Astrocyte (in vitro differentiated cells and primary cell): Measurements from ENCODE around the gene BUD23. TPM values are rescaled to one million over a fixed set of nuclear protein-coding genes. Genes with fewer than 3 reads are reported as not detected.

Source experiments
- DNase-seq: peaks from one replicate; pipeline ENCODE4 v3.0.0-alpha.2; 2010; ENCODE audit warnings: low read depth
- FAIRE-seq: peaks from 2 replicates; lab custom pipeline; 2011; peaks lifted over from hg19 to GRCh38; lab: Jason Lieb, UNC
- H2AFZ ChIP-seq: 2 replicates; pipeline ENCODE4 v1.6.0; 2012; ENCODE audit warnings: low read depth, low read length, inconsistent platforms
- H3K27ac ChIP-seq: 2 replicates; pipeline ENCODE4 v1.5.1; 2011; ENCODE audit warnings: low read depth, low read length, inconsistent platforms
- H3K27me3 ChIP-seq: 2 replicates; pipeline ENCODE4 v1.6.0; 2011; ENCODE audit warnings: low read length, inconsistent platforms; ENCODE audit not compliant: insufficient read depth
- H3K36me3 ChIP-seq: 2 replicates; pipeline ENCODE4 v1.5.1; 2011; ENCODE audit warnings: low read length, inconsistent platforms; ENCODE audit not compliant: insufficient read depth
- H3K4me1 ChIP-seq: 2 replicates; pipeline ENCODE4 v1.5.1; 2011; ENCODE audit warnings: low read length, inconsistent platforms; ENCODE audit not compliant: insufficient read depth
- H3K4me2 ChIP-seq: 2 replicates; pipeline ENCODE4 v1.6.0; 2012; ENCODE audit warnings: low read length, inconsistent platforms
- H3K4me3 ChIP-seq: 2 replicates; pipeline ENCODE4 v1.5.1; 2011; ENCODE audit warnings: low read depth, mild to moderate bottlenecking, low read length, inconsistent platforms; ENCODE audit not compliant: insufficient read depth
- H3K79me2 ChIP-seq: 2 replicates; pipeline ENCODE4 v1.6.0; 2012; ENCODE audit warnings: mild to moderate bottlenecking, low read length, inconsistent platforms; ENCODE audit not compliant: insufficient read depth
- H3K9ac ChIP-seq: 2 replicates; pipeline ENCODE4 v1.6.0; 2012; ENCODE audit warnings: mild to moderate bottlenecking, low read length, inconsistent platforms
- H3K9me3 ChIP-seq: 2 replicates; pipeline ENCODE4 v1.5.1; 2012; ENCODE audit warnings: low read depth, mild to moderate bottlenecking, low read length, inconsistent platforms; ENCODE audit not compliant: insufficient read depth
- H4K20me1 ChIP-seq: 2 replicates; pipeline ENCODE4 v1.6.0; 2012; ENCODE audit warnings: low read length, inconsistent platforms; ENCODE audit not compliant: insufficient read depth
- H3K27ac Mint-ChIP-seq: one replicate; pipeline ENCODE4 v1.8.0; 2021; ENCODE audit warnings: mild to moderate bottlenecking, mixed read lengths; ENCODE audit not compliant: unreplicated experiment
- H3K27me3 Mint-ChIP-seq: one replicate; pipeline ENCODE4 v1.8.0; 2021; ENCODE audit warnings: low read depth, mixed read lengths; ENCODE audit not compliant: unreplicated experiment
- H3K36me3 Mint-ChIP-seq: one replicate; pipeline ENCODE4 v1.8.0; 2021; ENCODE audit warnings: low read depth, mixed read lengths; ENCODE audit not compliant: unreplicated experiment
- H3K4me1 Mint-ChIP-seq: one replicate; pipeline ENCODE4 v1.8.0; 2021; ENCODE audit warnings: low read depth, mixed read lengths; ENCODE audit not compliant: unreplicated experiment
- H3K4me3 Mint-ChIP-seq: one replicate; pipeline ENCODE4 v1.8.0; 2021; ENCODE audit warnings: mild to moderate bottlenecking, moderate library complexity, mixed read lengths; ENCODE audit not compliant: unreplicated experiment
- H3K9me3 Mint-ChIP-seq: one replicate; pipeline ENCODE4 v1.8.0; 2021; ENCODE audit warnings: mild to moderate bottlenecking, mixed read lengths; ENCODE audit not compliant: unreplicated experiment
- EZH2 ChIP-seq: IDR thresholded peaks from 2 replicates; pipeline ENCODE4 v1.6.1; 2012; ENCODE audit warnings: mild to moderate bottlenecking, low read length, inconsistent platforms; ENCODE audit not compliant: insufficient read depth
- total RNA-seq: library from RNA; stranded (reverse); gene quantifications from 2 replicates; pipeline ENCODE4 v1.2.1, GENCODE V29; 2021
- TF ChIP-seq, protein P1 (sequence below): IDR thresholded peaks from 2 replicates; pipeline ENCODE4 v1.5.1; 2011; ENCODE audit warnings: low read depth, mild to moderate bottlenecking, inconsistent platforms, low read length, moderate library complexity; ENCODE audit not compliant: insufficient read depth

The BUD23 gene
- total RNA-seq, 1 donor from 2014 or later = 73.1 TPM

DNA sequence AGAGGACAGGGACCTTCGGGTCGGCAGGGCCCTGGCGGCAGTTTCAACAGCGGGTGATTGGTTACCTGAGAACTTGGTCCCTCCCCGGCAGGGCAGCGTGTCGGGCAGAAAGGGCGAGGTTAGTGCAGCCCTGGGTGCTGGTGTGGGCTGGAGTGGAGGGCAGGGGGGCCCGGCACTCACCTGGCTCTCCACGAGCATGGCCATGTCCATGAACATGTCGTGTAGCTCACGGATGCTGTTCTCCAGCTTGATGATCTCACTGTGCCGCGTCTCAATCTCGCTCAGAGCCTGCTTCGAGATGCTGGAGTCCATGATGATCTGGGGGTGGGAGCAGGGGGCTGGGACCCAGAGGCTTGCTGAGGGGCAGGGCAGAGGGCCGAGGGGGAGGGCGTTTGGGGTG is 19.3 kb downstream of the BUD23 start:
- no peak overlapping the region for H2AFZ ChIP-seq
- H3K9me3 ChIP-seq = no peaks in the 10 kb centered on the region
- Mint-ChIP-seq H3K27me3 (no peaks in the 10 kb centered on the region), H3K27ac (no peak overlapping the region), H3K36me3 (peaks cover 23% of the 10 kb centered on the region), H3K4me3 (no peak overlapping the region), H3K9me3 (no peaks in the 10 kb centered on the region), H3K4me1 (peaks cover 11% of the 10 kb centered on the region)
- H4K20me1 ChIP-seq = peaks cover 77% of the 10 kb centered on the region
- no peak overlapping the region for H3K4me3 ChIP-seq
- TF ChIP-seq EZH2 = no peak
- TF ChIP-seq, protein P1, sequence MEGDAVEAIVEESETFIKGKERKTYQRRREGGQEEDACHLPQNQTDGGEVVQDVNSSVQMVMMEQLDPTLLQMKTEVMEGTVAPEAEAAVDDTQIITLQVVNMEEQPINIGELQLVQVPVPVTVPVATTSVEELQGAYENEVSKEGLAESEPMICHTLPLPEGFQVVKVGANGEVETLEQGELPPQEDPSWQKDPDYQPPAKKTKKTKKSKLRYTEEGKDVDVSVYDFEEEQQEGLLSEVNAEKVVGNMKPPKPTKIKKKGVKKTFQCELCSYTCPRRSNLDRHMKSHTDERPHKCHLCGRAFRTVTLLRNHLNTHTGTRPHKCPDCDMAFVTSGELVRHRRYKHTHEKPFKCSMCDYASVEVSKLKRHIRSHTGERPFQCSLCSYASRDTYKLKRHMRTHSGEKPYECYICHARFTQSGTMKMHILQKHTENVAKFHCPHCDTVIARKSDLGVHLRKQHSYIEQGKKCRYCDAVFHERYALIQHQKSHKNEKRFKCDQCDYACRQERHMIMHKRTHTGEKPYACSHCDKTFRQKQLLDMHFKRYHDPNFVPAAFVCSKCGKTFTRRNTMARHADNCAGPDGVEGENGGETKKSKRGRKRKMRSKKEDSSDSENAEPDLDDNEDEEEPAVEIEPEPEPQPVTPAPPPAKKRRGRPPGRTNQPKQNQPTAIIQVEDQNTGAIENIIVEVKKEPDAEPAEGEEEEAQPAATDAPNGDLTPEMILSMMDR = no peak
- FAIRE-seq = no peak
- H3K4me1 ChIP-seq = peaks cover 41% of the 10 kb centered on the region
- H3K4me2 ChIP-seq = no peak overlapping the region
- DNase-seq = no peak
- peaks cover 29% of the 10 kb centered on the region for H3K79me2 ChIP-seq
- H3K27ac ChIP-seq = no peak overlapping the region
- H3K9ac ChIP-seq = no peak overlapping the region
- H3K36me3 ChIP-seq = peaks cover 15% of the 10 kb centered on the region
- H3K27me3 ChIP-seq = no peaks in the 10 kb centered on the region

DNA sequence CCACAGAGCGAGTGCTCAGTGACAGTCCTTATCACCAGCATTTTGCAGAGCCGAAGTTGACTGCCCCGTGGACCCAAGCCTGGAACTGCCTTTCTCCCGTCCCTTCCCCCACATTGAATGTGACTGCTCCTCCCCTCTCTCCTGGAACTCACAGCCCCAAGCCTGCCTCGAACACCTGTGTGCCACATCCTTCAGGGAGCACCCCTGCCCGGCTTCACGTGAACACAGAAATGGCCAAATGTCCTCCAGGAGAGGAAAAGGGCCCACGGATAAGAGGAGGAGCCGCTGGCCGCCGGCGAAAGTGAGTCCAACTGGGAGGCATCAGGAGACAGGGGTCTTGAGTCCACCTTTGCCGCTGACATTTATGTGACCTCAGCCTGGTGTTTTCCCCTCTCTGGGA is 19.8 kb downstream of the BUD23 start:
- H3K4me3 ChIP-seq = no peak overlapping the region
- H3K36me3 ChIP-seq = peaks cover 15% of the 10 kb centered on the region
- H3K79me2 ChIP-seq = peaks cover 31% of the 10 kb centered on the region
- peaks cover 41% of the 10 kb centered on the region for H3K4me1 ChIP-seq
- H3K9ac ChIP-seq = peak overlapping the region; percentile 23
- TF ChIP-seq, protein P1 = no peak
- TF ChIP-seq EZH2 = no peak
- FAIRE-seq (no peak), DNase-seq (no peak)
- Mint-ChIP-seq H3K27me3 (no peaks in the 10 kb centered on the region), H3K36me3 (peaks cover 23% of the 10 kb centered on the region), H3K27ac (peak overlapping the region; percentile 53), H3K4me3 (no peak overlapping the region), H3K9me3 (no peaks in the 10 kb centered on the region), H3K4me1 (peaks cover 11% of the 10 kb centered on the region)
- H3K9me3 ChIP-seq = no peaks in the 10 kb centered on the region
- H3K27me3 ChIP-seq = no peaks in the 10 kb centered on the region
- no peak overlapping the region for H2AFZ ChIP-seq
- H3K27ac ChIP-seq = peak overlapping the region; percentile 23
- H3K4me2 ChIP-seq = no peak overlapping the region
- peaks cover 78% of the 10 kb centered on the region for H4K20me1 ChIP-seq

DNA sequence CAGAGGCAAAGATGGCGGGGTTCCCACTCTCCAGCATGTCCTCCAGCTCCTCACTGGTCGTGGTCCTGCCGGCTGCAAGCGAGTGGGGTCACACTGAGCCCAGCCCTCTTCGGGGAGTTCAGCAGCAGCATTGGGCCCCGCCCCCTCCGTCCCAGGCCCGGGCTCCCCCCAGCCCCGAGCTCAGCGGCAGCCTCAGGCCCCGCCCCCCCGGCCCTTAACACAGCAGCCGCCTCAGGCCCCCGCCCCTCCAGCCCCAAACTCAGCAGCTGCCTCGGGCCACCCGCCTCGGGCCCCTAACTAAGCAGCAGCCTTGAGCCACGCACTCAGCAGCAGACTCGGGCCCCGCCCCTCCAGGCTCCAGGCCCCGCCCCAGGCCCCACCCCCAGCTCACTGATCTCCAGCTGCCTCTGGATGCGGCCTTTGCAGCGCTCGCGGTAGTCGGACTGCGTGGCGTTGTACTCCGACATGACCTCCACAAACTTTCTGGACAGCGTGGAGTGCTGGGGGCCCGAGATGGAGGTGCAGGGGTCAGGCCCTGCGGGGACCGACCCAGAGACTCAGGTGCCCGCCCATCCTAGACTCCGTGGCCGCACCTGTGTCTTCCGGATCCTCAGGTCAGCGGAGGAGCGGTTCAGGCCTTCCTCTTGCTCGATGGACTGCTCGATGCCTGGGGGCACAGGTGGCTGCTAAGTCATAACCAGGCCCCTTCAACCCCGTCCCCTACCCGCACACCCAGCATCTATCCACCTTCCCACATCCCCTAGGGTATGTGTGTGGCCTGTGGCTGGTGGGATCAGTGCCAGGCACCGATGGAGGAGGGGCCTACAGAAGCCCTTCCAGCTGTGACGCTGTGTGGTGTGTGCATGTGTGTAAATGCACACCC is 20.6 kb downstream of the BUD23 start:
- Mint-ChIP-seq H3K4me3 (no peak overlapping the region), H3K9me3 (no peaks in the 10 kb centered on the region), H3K36me3 (peaks cover 19% of the 10 kb centered on the region), H3K4me1 (peaks cover 11% of the 10 kb centered on the region), H3K27me3 (no peaks in the 10 kb centered on the region), H3K27ac (no peak overlapping the region)
- Histone ChIP-seq H3K4me1 (peaks cover 41% of the 10 kb centered on the region), H3K27me3 (no peaks in the 10 kb centered on the region), H3K9me3 (no peaks in the 10 kb centered on the region), H2AFZ (no peak overlapping the region), H4K20me1 (peaks cover 78% of the 10 kb centered on the region), H3K27ac (peak overlapping the region; percentile 87), H3K79me2 (peaks cover 39% of the 10 kb centered on the region), H3K4me2 (peak overlapping the region; percentile 62), H3K9ac (peak overlapping the region; percentile 76), H3K36me3 (peaks cover 15% of the 10 kb centered on the region), H3K4me3 (no peak overlapping the region)
- FAIRE-seq = no peak
- TF ChIP-seq, protein P1 = no peak
- no peak for TF ChIP-seq EZH2
- DNase-seq = no peak
